Mesendoderm (in vitro differentiated cells): ENCODE data around the gene ASB1.
"Not testable (repeated sequence)": the region's sequence is repeated elsewhere in the genome, so short reads cannot be mapped to it uniquely, and the experiment has no call there.

Experiments used
- DNase-seq: peaks from one replicate; pipeline ENCODE4 v3.0.0; 2013
- H2AK5ac ChIP-seq: 2 replicates; pipeline ENCODE4 v1.6.1; 2013; ENCODE audit warnings: low read length, inconsistent platforms
- H2BK120ac ChIP-seq: 2 replicates; pipeline ENCODE4 v1.6.1; 2013; ENCODE audit warnings: low read depth, mild to moderate bottlenecking, low read length, moderate library complexity, mixed read lengths
- H2BK15ac ChIP-seq: replicated peaks from 2 replicates; pipeline ENCODE4 v1.6.1; 2013; ENCODE audit warnings: low read depth, mild to moderate bottlenecking, moderate library complexity
- H2BK5ac ChIP-seq: 2 replicates; pipeline ENCODE4 v1.6.1; 2013; ENCODE audit warnings: low read length, inconsistent platforms
- H3K18ac ChIP-seq: 2 replicates; pipeline ENCODE4 v1.6.1; 2013; ENCODE audit warnings: mild to moderate bottlenecking, low read length, mixed read lengths
- H3K23ac ChIP-seq: one replicate; pipeline ENCODE4 v1.6.1; 2013; ENCODE audit warnings: low read length
- H3K27ac ChIP-seq: 2 replicates; pipeline ENCODE4 v1.5.1; 2013; ENCODE audit warnings: low read depth, mild to moderate bottlenecking, inconsistent platforms, low read length, moderate library complexity
- H3K27me3 ChIP-seq: 2 replicates; pipeline ENCODE4 v1.6.1; 2013; ENCODE audit warnings: low read length, control low read depth, mild to moderate bottlenecking, inconsistent platforms; ENCODE audit not compliant: insufficient read depth, poor library complexity
- H3K36me3 ChIP-seq: 2 replicates; pipeline ENCODE4 v1.6.1; 2013; ENCODE audit warnings: low read length, inconsistent platforms; ENCODE audit not compliant: control insufficient read depth, insufficient read depth
- H3K4ac ChIP-seq: one replicate; pipeline ENCODE4 v1.6.1; 2013; ENCODE audit warnings: low read depth, mild to moderate bottlenecking, low read length, moderate library complexity
- H3K4me1 ChIP-seq: 2 replicates; pipeline ENCODE4 v1.6.1; 2013; ENCODE audit warnings: low read depth, low read length, inconsistent platforms; ENCODE audit not compliant: control insufficient read depth
- H3K4me2 ChIP-seq: 2 replicates; pipeline ENCODE4 v1.6.1; 2013; ENCODE audit warnings: low read length
- H3K4me3 ChIP-seq: 2 replicates; pipeline ENCODE4 v1.5.1; 2013; ENCODE audit warnings: mild to moderate bottlenecking, low read length
- H3K56ac ChIP-seq: one replicate; pipeline ENCODE4 v1.6.1; 2013; ENCODE audit warnings: low read length
- H3K79me1 ChIP-seq: 2 replicates; pipeline ENCODE4 v1.6.1; 2013; ENCODE audit warnings: low read length, inconsistent platforms
- H3K79me2 ChIP-seq: 2 replicates; pipeline ENCODE4 v1.6.1; 2013; ENCODE audit warnings: mild to moderate bottlenecking, low read length; ENCODE audit not compliant: control insufficient read depth, insufficient read depth
- H3K9ac ChIP-seq: 2 replicates; pipeline ENCODE4 v1.6.1; 2013; ENCODE audit warnings: low read length, inconsistent platforms
- H4K5ac ChIP-seq: one replicate; pipeline ENCODE4 v1.6.1; 2013; ENCODE audit warnings: low read length
- H4K8ac ChIP-seq: one replicate; pipeline ENCODE4 v1.6.1; 2013; ENCODE audit warnings: low read depth, mild to moderate bottlenecking, control low read depth, low read length, moderate library complexity
- WGBS: extraction: QIAGEN DNeasy Blood & Tissue Kit; methylation state at CpG from one replicate; pipeline ENCODE4 v1.1.7; 2013; ENCODE audit warnings: low lambda C conversion rate, missing lambda C conversion rate; ENCODE audit not compliant: insufficient coverage; ENCODE audit errors: extremely low coverage; 5-methylcytosine and 5-hydroxymethylcytosine counted together

ASB1 gene

DNA sequence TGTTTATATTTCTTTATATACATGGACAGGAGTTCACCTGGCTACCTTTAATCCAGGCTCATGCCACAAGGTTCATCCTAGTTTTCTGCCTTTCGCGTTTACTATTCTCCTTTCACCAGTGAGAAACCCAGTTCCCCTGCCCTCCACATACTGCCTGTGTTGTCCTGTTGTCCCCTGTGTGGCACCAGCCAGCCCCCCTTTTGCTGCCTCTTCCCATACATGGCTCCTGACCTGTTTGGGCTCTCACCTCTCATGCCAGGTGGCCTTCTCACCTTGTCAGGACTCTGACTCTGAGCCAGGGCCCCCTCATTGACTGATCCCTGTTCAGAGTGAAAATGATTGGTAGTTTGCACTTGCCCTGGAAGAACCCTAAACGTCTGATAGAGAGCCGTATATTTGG lies 13.6 kb downstream of the ASB1 start:
- no CpG with 5 or more reads among the region's 4 CpGs for WGBS
- Histone ChIP-seq H3K36me3 (peaks cover 8% of the 10 kb centered on the region), H3K27me3 (no peaks in the 10 kb centered on the region), H2BK15ac (no peak overlapping the region), H4K5ac (no peak overlapping the region), H2BK5ac (no peak overlapping the region), H3K23ac (no peak overlapping the region), H3K56ac (no peak overlapping the region), H3K4me2 (no peak overlapping the region), H4K8ac (no peak overlapping the region), H3K4me1 (no peaks in the 10 kb centered on the region), H2AK5ac (no peak overlapping the region), H3K27ac (no peak overlapping the region), H2BK120ac (no peak overlapping the region), H3K4ac (no peak overlapping the region), H3K79me1 (peaks cover 23% of the 10 kb centered on the region), H3K4me3 (no peak overlapping the region), H3K18ac (no peak overlapping the region), H3K79me2 (peaks cover 21% of the 10 kb centered on the region), H3K9ac (no peak overlapping the region)
- no peak for DNase-seq

DNA sequence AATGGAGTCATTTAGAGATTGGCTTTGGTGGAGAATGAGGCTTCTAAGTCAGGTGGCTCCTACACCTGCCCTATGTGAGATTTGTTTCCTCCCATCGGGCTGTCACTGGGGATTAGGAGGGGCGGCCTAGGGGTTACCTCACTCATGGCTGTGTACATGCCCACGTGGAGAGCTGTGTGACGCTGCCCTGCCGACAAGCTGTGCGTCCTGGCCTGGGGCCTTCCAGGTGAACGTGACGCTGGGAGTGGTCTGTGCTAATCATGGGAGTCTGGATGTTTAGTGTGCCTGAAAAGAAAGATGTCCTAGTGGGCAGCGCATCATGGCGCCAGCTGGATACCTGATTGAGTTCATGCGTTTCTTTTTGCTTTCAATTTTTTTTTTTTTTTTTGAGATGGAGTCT lies 14.0 kb downstream of the ASB1 start:
- no peak overlapping the region for H4K5ac ChIP-seq
- H3K79me1 ChIP-seq: peaks cover 21% of the 10 kb centered on the region
- no peak overlapping the region for H3K9ac ChIP-seq
- peaks cover 21% of the 10 kb centered on the region for H3K79me2 ChIP-seq
- no peak overlapping the region for H3K4ac ChIP-seq
- no peak overlapping the region for H3K23ac ChIP-seq
- WGBS: no CpG with 5 or more reads among the region's 11 CpGs
- H3K27ac ChIP-seq: no peak overlapping the region
- DNase-seq: no peak
- H3K36me3 ChIP-seq: peaks cover 11% of the 10 kb centered on the region
- no peak overlapping the region for H3K56ac ChIP-seq
- H3K18ac ChIP-seq: no peak overlapping the region
- H3K4me2 ChIP-seq: no peak overlapping the region
- H4K8ac ChIP-seq: no peak overlapping the region
- H2AK5ac ChIP-seq: no peak overlapping the region
- no peak overlapping the region for H2BK120ac ChIP-seq
- no peaks in the 10 kb centered on the region for H3K27me3 ChIP-seq
- no peaks in the 10 kb centered on the region for H3K4me1 ChIP-seq
- no peak overlapping the region for H2BK15ac ChIP-seq
- no peak overlapping the region for H3K4me3 ChIP-seq
- no peak overlapping the region for H2BK5ac ChIP-seq

DNA sequence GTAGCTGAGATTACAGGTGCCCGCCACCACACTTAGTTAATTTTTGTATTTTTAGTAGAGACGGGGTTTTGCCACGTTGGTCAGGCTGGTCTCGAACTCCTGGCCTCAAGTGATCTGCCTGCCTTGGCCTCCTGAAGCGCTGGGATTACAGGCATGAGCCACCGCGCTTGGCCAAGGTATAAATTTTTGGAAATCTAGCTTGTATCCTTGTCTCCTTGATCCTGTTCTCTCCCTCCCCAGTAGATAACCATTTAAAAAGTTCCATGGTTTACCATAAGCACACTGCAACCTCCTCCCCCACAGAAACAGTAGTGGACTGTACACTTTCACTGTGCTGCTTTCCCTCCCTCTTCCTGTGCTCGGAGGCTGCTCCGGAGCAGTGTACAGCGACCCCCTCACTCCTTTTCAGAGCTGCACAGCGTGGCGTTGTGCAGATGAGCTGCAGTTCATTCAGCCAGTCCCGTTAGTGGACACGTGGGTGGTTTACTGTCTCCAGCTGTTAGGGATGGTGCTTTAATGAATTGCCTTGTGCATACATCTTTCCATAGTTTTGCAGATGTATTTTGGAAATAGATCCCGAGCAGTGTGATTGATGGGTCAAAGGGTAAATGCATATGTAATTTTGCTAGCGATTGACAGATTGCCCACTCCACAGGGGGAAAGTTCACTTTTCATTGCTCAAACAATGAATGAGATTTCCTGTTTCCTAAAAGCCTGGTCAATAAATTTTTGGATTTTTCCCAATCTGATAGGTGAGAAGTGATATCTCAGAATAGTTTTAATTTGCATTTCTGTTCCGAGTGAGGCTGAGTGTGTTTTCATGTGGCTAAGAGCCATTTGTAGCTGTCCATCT lies 14.8 kb downstream of the ASB1 start:
- H3K36me3 ChIP-seq: peaks cover 15% of the 10 kb centered on the region
- H3K9ac ChIP-seq: no peak overlapping the region
- H4K8ac ChIP-seq: no peak overlapping the region
- no peak overlapping the region for H4K5ac ChIP-seq
- DNase-seq: no peak
- H3K4ac ChIP-seq: no peak overlapping the region
- H3K4me2 ChIP-seq: no peak overlapping the region
- no peaks in the 10 kb centered on the region for H3K27me3 ChIP-seq
- no CpG with 5 or more reads among the region's 17 CpGs for WGBS
- H3K27ac ChIP-seq: no peak overlapping the region
- no peak overlapping the region for H2AK5ac ChIP-seq
- H3K79me1 ChIP-seq: peaks cover 21% of the 10 kb centered on the region
- H3K18ac ChIP-seq: no peak overlapping the region
- H2BK120ac ChIP-seq: no peak overlapping the region
- H3K4me1 ChIP-seq: no peaks in the 10 kb centered on the region
- peaks cover 21% of the 10 kb centered on the region for H3K79me2 ChIP-seq
- no peak overlapping the region for H3K56ac ChIP-seq
- H2BK15ac ChIP-seq: no peak overlapping the region
- no peak overlapping the region for H3K23ac ChIP-seq
- no peak overlapping the region for H3K4me3 ChIP-seq
- no peak overlapping the region for H2BK5ac ChIP-seq

DNA sequence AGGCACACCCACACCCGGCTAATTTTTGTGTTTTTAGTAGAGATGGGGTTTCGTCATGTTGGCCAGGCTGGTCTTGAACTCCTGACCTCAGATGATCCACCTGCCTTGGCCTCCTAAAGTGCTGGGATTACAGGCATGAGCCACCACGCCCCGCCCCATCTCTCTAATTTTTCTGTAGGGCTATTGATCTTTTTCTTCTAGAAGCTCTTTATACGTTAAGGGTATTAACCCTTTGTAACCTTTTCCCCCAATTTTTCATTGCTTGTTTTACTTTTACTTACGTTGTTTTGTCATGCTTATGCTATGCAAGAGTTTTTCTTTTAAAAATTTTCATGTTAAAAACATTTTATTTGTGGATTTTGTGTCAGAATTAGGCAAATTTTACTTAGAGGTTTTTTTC lies 15.5 kb downstream of the ASB1 start:
- H3K27me3 ChIP-seq, H2BK5ac ChIP-seq, H3K4me3 ChIP-seq, H3K18ac ChIP-seq, H3K4me2 ChIP-seq, H3K27ac ChIP-seq, H3K4me1 ChIP-seq, H3K4ac ChIP-seq, H2AK5ac ChIP-seq, H4K8ac ChIP-seq, H3K56ac ChIP-seq, H3K9ac ChIP-seq, H2BK15ac ChIP-seq, DNase-seq, H2BK120ac ChIP-seq, H4K5ac ChIP-seq, H3K23ac ChIP-seq: not testable (repeated sequence)
- Histone ChIP-seq H3K36me3 (peaks cover 15% of the 10 kb centered on the region), H3K79me1 (peaks cover 21% of the 10 kb centered on the region), H3K79me2 (peaks cover 21% of the 10 kb centered on the region)
- no CpG with 5 or more reads among the region's 6 CpGs for WGBS

DNA sequence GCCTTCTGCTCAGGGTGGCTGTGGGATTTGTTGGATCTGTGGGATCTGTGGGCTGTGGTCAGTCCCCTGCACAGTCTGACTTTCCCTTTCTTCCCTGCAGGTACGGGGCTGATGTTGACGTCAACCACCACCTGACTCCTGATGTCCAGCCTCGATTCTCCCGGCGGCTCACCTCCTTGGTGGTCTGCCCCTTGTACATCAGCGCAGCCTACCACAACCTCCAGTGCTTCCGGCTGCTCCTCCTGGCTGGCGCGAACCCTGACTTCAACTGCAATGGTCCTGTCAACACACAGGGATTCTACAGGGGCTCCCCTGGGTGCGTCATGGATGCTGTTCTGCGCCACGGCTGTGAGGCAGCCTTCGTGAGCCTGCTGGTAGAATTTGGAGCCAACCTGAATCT lies 17.5 kb downstream of the ASB1 start:
- Histone ChIP-seq H3K4me1 (no peaks in the 10 kb centered on the region), H4K8ac (no peak overlapping the region), H3K4ac (no peak overlapping the region), H3K36me3 (peaks cover 13% of the 10 kb centered on the region), H2BK5ac (no peak overlapping the region), H3K56ac (no peak overlapping the region), H3K27me3 (no peaks in the 10 kb centered on the region), H3K4me3 (no peak overlapping the region), H3K18ac (no peak overlapping the region), H3K23ac (no peak overlapping the region), H2BK15ac (no peak overlapping the region), H2AK5ac (no peak overlapping the region), H3K27ac (no peak overlapping the region), H3K4me2 (no peak overlapping the region), H3K79me1 (peaks cover 19% of the 10 kb centered on the region), H3K79me2 (peaks cover 18% of the 10 kb centered on the region), H3K9ac (no peak overlapping the region), H4K5ac (no peak overlapping the region), H2BK120ac (no peak overlapping the region)
- DNase-seq: no peak
- no CpG with 5 or more reads among the region's 13 CpGs for WGBS
